PC-3 (cell line): Measurements from ENCODE around the gene ARFGAP3. TPM values are rescaled to one million over a fixed set of nuclear protein-coding genes. Genes with fewer than 3 reads are reported as not detected.

Experiments
- ATAC-seq: fragments of 200-7000 bp; cut with Tn5 transposase; 2 replicates; pipeline ENCODE4 v1.9.1; 2020; ENCODE audit warnings: mild to moderate bottlenecking, moderate library complexity
- BruUV-seq: library from RNA; stranded (reverse); fragments of 400-500 nt; replicated peaks from 2 replicates; lab custom pipeline; 2021; lab: Mats Ljungman, UMichigan
- CTCF ChIA-PET: fragments of 300-600 bp; sonication (Branson Sonifier 250); formaldehyde crosslinking; loops from one replicate; lab custom pipeline; 2022; ENCODE audit warnings: antibody characterized with exemption; lab: Charles Lee
- POLR2A ChIA-PET: fragments of 300-600 bp; sonication (Branson Sonifier 250); formaldehyde crosslinking; loops from one replicate; lab custom pipeline; 2022; ENCODE audit warnings: antibody characterized with exemption; ENCODE audit not compliant: unreplicated experiment; lab: Charles Lee
- DNase-seq: peaks from one replicate; pipeline ENCODE4 v3.0.0-alpha.2; 2015
- H2AFZ ChIP-seq: fragments of 300-600 bp; sonication (generic); 2 replicates; pipeline ENCODE4 v1.6.0; 2016; ENCODE audit warnings: antibody characterized with exemption, low read length
- H3F3A ChIP-seq: fragments of 300-600 bp; sonication (generic); one replicate; pipeline ENCODE4 v1.6.0; 2017; ENCODE audit warnings: antibody characterized with exemption, low read length, control low read depth, mild to moderate bottlenecking; ENCODE audit not compliant: unreplicated experiment
- H3K27ac ChIP-seq: fragments of 300-600 bp; sonication (generic); 2 replicates; pipeline ENCODE4 v1.5.1; 2016; ENCODE audit warnings: mild to moderate bottlenecking, low read length
- H3K27me3 ChIP-seq: fragments of 300-600 bp; sonication (generic); 2 replicates; pipeline ENCODE4 v1.6.1; 2016; ENCODE audit warnings: low read length, mixed read lengths
- H3K36me3 ChIP-seq: fragments of 300-600 bp; sonication (generic); 2 replicates; pipeline ENCODE4 v1.6.1; 2016; ENCODE audit warnings: low read depth, mixed run types, low read length, mixed read lengths
- H3K4me1 ChIP-seq: fragments of 300-600 bp; sonication (generic); 2 replicates; pipeline ENCODE4 v1.5.1; 2016; ENCODE audit warnings: low read length; ENCODE audit not compliant: insufficient read depth
- H3K4me2 ChIP-seq: fragments of 300-600 bp; sonication (generic); 2 replicates; pipeline ENCODE4 v1.6.0; 2016; ENCODE audit warnings: low read length
- H3K4me3 ChIP-seq: fragments of 300-600 bp; sonication (generic); 2 replicates; pipeline ENCODE4 v1.5.1; 2016; ENCODE audit warnings: mild to moderate bottlenecking, low read length, mixed read lengths
- H3K79me2 ChIP-seq: fragments of 300-600 bp; sonication (generic); 2 replicates; pipeline ENCODE4 v1.6.1; 2017; ENCODE audit warnings: low read length, mixed read lengths
- H3K9ac ChIP-seq: fragments of 300-600 bp; sonication (generic); 2 replicates; pipeline ENCODE4 v1.6.0; 2016; ENCODE audit warnings: mild to moderate bottlenecking, low read length
- H3K9me2 ChIP-seq: fragments of 300-600 bp; sonication (generic); replicated peaks from 2 replicates; pipeline ENCODE4 v1.6.1; 2016; ENCODE audit warnings: mixed run types, low read length, mixed read lengths
- H3K9me3 ChIP-seq: fragments of 300-600 bp; sonication (generic); 2 replicates; pipeline ENCODE4 v1.6.1; 2016; ENCODE audit warnings: low read length, mixed read lengths
- H4K20me1 ChIP-seq: fragments of 300-600 bp; sonication (generic); 2 replicates; pipeline ENCODE4 v1.6.1; 2016; ENCODE audit warnings: low read length, mixed read lengths
- EZH2 ChIP-seq: fragments of 300-600 bp; sonication (generic); IDR thresholded peaks from one replicate; pipeline ENCODE4 v1.6.1; 2017; ENCODE audit warnings: antibody characterized with exemption, mild to moderate bottlenecking, low read length; ENCODE audit not compliant: unreplicated experiment
- EZH2phosphoT487 ChIP-seq: fragments of 300-600 bp; sonication (generic); IDR thresholded peaks from 2 replicates; pipeline ENCODE4 v1.6.1; 2018; ENCODE audit warnings: mild to moderate bottlenecking, antibody characterized with exemption, low read length, borderline replicate concordance
- intact Hi-C: fragments of 100-400 bp; cut with micrococcal nuclease; formaldehyde crosslinking; loops from 2 replicates; pipeline ENCODE4 v1.9.0; 2023
- total RNA-seq: library from RNA; depleted of rRNA; stranded (reverse); fragments of >200 nt; gene quantifications from 2 replicates; pipeline ENCODE4 v1.2.3, GENCODE V29; 2014
- TF ChIP-seq, protein P1 (sequence below): fragments of 300-600 bp; sonication (generic); conservative IDR thresholded peaks from 2 replicates; pipeline ENCODE4 v1.5.1; 2017; ENCODE audit warnings: antibody characterized with exemption, low read depth, mild to moderate bottlenecking, low read length

ARFGAP3 gene
- total RNA-seq, 1 experiment from 2014 or later, result 19.2 TPM

DNA sequence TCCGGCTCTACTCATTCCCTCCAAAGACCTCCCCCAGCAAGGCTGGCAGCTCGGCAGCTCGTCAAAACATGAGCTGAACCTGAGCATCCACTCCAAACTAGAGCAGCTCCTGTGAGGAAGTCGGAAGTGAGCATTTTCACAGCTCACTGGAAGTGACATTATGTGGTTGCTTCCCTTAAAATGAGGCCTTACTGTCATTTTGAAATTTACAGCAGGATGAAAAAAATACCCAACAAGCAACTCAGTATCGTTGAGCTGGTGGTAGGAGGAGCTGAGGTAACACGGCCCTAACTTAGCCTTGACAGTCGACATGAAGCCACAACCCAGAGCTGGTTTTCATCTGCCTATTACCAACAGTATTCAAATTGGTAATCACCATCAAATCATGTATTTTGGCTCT, 38.0 kb upstream of the ARFGAP3 start:
- Histone ChIP-seq H3K79me2 (no peaks in the 10 kb centered on the region), H3K9me2 (no peaks in the 10 kb centered on the region), H3K4me3 (no peak overlapping the region), H3F3A (no peaks in the 10 kb centered on the region), H3K4me2 (no peak overlapping the region), H2AFZ (no peak overlapping the region), H3K36me3 (no peaks in the 10 kb centered on the region), H3K27me3 (no peaks in the 10 kb centered on the region), H3K9me3 (no peaks in the 10 kb centered on the region), H3K9ac (no peak overlapping the region), H3K27ac (no peak overlapping the region), H4K20me1 (no peaks in the 10 kb centered on the region), H3K4me1 (no peaks in the 10 kb centered on the region)
- DNase-seq (no peak), ATAC-seq (no peak)
- intact Hi-C loops, result no loop called here
- ChIA-PET CTCF (interaction anchor here (0.5 kb wide), 1 partner anchor 32 kb away, joined by 3 read pairs; no protein-coding TSS in a partner anchor), POLR2A (no interaction called here)
- TF ChIP-seq, protein P1, sequence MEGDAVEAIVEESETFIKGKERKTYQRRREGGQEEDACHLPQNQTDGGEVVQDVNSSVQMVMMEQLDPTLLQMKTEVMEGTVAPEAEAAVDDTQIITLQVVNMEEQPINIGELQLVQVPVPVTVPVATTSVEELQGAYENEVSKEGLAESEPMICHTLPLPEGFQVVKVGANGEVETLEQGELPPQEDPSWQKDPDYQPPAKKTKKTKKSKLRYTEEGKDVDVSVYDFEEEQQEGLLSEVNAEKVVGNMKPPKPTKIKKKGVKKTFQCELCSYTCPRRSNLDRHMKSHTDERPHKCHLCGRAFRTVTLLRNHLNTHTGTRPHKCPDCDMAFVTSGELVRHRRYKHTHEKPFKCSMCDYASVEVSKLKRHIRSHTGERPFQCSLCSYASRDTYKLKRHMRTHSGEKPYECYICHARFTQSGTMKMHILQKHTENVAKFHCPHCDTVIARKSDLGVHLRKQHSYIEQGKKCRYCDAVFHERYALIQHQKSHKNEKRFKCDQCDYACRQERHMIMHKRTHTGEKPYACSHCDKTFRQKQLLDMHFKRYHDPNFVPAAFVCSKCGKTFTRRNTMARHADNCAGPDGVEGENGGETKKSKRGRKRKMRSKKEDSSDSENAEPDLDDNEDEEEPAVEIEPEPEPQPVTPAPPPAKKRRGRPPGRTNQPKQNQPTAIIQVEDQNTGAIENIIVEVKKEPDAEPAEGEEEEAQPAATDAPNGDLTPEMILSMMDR, result no peak
- TF ChIP-seq EZH2, result no peak
- TF ChIP-seq EZH2phosphoT487, result no peak
- no TSS peak for BruUV-seq

DNA sequence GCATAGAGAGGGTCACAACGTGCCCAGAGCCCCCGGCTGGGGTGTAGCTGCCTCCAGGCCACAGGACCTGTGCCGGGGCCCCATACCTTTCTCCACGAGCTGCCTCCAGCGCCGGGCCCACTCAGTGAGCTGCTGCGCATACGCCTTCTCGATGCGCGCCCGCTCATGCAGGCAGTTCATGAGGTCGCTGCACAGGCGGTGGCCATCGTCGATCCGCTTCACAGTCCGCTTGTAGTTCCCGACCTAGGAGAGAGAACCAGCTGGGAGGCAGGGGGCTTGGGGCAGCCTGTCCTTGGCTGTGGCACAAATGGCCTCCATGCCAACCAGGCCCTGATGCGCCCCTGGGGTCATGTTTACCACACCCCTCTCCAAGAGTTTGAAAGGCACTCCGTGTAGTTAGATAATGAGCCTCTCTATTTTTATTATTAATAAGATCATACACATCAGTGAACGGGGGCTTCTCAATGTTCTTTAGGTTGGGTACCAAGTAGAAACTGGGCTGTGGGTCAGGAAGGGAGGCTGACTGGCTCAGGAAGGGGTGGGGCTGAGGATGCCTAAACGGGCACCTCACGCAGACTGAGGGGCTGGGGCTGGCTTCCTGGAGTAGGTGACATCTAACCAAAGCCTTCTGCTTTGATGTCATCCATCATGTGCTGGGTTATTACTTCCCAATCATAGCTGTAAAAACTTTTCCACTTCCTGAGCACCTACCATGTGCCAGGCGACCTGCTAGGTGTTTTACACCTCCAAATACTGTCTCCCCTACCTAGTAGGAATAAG, 36.5 kb upstream of the ARFGAP3 start:
- Histone ChIP-seq H2AFZ (no peak overlapping the region), H3K4me1 (no peaks in the 10 kb centered on the region), H3K9me2 (no peaks in the 10 kb centered on the region), H3K9ac (no peak overlapping the region), H3F3A (no peaks in the 10 kb centered on the region), H3K36me3 (no peaks in the 10 kb centered on the region; the same call in 1 of the 2 replicates), H3K27me3 (no peaks in the 10 kb centered on the region), H4K20me1 (no peaks in the 10 kb centered on the region), H3K4me2 (no peak overlapping the region), H3K79me2 (no peaks in the 10 kb centered on the region), H3K4me3 (no peak overlapping the region), H3K9me3 (no peaks in the 10 kb centered on the region), H3K27ac (no peak overlapping the region)
- no TSS peak for BruUV-seq
- intact Hi-C loops, result no loop called here
- DNase-seq, result no peak
- ChIA-PET CTCF (no interaction called here), POLR2A (no interaction called here)
- no peak for ATAC-seq
- TF ChIP-seq, protein P1, result no peak
- TF ChIP-seq EZH2 (no peak), EZH2phosphoT487 (no peak)
